Raji (cell line): ENCODE results near the gene TBCE.

Source experiments
- POLR2A ChIP-seq: IDR thresholded peaks from 2 replicates; pipeline ENCODE4 v1.6.1; 2011; ENCODE audit warnings: low read depth, low read length, control low read depth; ENCODE audit not compliant: insufficient read depth

TBCE gene, protein sequence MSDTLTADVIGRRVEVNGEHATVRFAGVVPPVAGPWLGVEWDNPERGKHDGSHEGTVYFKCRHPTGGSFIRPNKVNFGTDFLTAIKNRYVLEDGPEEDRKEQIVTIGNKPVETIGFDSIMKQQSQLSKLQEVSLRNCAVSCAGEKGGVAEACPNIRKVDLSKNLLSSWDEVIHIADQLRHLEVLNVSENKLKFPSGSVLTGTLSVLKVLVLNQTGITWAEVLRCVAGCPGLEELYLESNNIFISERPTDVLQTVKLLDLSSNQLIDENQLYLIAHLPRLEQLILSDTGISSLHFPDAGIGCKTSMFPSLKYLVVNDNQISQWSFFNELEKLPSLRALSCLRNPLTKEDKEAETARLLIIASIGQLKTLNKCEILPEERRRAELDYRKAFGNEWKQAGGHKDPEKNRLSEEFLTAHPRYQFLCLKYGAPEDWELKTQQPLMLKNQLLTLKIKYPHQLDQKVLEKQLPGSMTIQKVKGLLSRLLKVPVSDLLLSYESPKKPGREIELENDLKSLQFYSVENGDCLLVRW

DNA sequence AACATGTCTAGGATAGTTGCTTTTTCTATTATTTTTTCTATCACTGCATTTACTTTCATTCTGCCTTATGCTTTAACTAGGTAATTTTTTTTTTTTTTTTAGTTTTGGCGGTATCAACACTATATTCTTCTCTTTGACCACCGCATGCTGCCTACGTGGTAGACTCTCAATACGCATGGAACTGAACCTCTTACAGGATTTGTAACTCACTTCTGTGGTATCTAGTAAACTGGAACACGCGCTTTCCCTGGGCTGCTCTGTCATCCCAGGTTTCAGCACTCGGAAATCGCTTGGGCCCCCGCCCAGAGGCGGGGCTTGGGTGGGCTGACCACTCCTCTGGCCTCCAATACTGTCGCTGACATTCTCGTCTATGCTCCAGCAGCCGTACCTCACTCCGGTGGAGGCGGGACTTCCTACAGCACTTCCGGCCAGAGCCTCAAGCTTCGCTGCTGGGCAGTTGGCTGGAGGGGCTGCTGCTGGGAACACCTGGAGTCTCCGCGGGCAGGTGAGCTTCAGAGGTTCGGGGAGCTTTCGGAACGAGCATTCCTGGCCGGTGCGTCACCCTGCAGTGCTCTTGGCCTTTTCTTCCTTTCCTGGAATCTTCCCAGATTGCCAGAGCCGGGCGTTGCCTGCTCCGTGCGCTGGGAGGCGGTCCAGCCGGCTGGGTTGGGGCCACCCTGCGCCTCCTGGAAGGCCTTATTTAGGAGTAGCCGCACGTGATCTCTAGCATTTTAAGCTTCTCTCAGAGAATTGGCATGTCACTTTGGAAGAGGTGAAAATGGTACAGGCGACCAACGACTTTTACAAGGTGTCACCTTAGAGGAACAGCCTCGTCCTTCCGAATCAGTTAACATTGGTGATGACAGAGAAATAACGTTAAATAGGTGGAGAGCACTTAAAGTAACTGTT lies at the start of gene TBCE:
TSS of gene TBCE (plus strand) at position 428 of the 909 bp plus-strand sequence. CDS start 12,623 bp downstream, outside the sequence.
- peak; percentile 97 for TF ChIP-seq POLR2A

- TF ChIP-seq POLR2A = no peak
These were observed 48.0 kb upstream of the TBCE start for GRCh38 chr1:235319255-235319654.

- TF ChIP-seq POLR2A = no peak
These were observed 46.6 kb upstream of the TBCE start for GRCh38 chr1:235320521-235321179.

DNA sequence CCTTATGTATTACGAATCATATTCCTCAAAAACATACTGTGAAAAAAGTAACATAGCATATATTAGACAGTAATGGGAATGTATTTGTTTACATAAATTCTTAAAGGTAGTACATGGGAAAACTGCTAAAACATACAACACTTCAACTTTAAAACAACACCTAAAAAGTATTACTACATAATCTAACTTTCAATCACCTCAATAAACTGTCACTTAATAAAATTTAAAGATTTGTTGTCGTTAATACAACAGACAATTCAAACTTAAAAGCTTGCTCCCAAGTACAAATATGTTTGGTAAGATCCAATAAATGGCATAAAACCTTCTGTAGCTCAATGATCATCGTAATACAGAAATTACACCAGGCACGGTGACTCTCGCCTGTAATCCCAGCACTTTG lies 42.9 kb upstream of the TBCE start:
- TF ChIP-seq POLR2A = no peak

GRCh38 chr1:235325139-235325538 lies 42.1 kb upstream of the TBCE start:
- TF ChIP-seq POLR2A = no peak

DNA sequence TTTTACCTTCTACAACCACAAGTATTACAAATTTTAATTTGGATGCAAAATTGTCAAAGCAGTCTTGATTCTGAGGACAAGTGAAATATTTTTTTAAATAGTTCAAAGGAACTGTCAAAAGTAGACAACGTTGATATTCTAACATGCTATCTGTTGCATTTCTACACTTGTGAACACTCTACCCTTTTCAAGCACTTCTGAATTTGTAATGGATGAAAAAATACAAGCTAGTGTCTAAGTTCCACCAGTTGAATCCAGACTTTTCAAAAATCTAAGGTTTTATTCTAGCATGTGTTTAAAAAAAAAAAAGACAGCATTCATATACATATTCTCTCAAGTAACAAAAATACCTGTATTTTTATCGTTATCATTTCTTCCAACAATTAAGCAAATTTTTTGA lies 41.4 kb upstream of the TBCE start:
- TF ChIP-seq POLR2A = no peak

DNA sequence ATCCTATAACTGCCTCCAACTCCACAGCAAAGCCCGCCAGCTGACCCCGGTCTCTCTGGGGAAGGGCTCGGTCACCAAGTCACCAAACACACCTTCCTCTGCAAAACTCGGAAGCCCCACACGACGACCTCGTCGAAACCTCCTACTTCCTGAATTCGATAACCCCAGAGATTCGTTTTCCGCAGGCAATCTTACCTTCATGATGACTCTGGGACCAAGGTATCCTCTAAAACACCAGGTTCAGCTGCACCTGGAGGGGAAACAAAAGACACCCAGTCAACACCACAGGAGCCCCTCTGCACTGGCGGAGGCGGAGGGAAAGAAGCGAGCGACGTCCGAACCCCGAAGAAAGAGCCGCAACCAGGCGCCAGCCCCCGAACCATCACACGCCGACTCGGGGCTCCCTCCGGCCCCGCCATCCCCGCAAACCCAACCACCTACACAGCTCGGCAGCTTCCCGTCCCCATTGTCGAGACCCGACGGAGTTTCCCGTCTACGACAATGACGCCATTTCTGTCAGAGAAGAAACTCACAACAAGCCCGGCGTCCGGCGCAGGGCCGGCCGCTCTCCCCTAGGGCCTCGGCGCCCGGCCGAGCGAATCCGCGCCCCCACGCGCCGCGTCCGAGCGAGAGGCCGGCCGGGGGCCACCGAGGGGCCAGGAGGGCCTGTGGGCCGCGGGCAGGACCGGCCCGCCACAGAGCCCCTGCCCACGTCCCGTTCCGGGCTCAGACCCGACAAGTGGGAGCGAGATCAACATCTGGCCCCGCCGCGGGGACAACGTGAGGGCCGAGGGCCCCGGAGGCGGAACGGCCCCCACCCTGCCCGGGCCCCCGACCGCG lies 40.3 kb upstream of the TBCE start:
- 0 out of 2 replicates have a peak, but pooled peaks have one; percentile 12 for TF ChIP-seq POLR2A

GRCh38 chr1:235327559-235328270 lies 39.5 kb upstream of the TBCE start, which contains the start of gene ARID4B:
Gene ARID4B, minus strand, starts transcription at chr1:235328179. Its CDS starts 1,260 bp downstream, at chr1:235326919.
- peak; percentile 67 for TF ChIP-seq POLR2A

DNA sequence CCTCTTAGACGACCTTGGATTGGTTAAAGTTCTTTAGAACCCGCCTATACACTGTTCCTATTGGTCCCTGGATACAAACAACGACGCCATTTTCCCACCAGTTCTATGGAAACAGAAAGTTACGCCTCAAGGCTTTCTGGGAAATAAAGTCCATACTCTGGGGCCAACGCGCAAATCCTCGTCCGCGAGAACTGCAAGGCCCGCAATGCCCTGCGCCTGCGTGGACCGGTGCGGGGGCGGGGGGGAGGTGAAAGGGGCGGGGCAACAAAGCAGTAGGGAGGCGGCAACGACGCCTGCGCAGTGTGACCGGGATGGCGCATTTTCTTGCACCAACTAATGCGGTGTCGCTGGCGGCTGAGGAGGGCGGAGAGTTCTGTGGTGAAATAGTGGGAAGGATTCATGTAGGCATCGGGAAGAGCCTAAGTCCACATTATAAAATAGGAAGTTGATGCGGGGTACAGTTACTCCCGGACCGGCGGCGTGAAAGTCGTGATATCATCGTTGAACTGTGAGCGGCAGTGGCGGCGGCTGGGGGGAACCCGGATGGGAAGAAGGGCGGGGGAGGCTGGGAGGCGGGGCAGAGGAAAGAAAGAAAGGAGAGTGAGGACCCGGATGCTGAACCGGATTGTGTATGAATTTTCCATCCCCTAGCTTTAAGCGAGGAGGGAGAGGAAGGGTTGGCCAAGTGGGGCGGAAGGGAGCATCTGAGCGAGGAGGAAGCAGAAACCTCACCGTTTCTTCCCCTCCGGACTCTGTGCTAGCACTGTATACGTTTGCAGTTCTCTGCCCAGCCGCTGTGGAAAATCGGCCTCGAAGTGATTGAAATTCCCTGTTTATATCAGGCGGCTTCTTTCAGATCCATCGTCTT lies 38.7 kb upstream of the TBCE start, which contains the start of gene GGPS1:
TSS of gene GGPS1 (plus strand) at position 300 of the 868 bp plus-strand sequence. CDS start 6,695 bp downstream, outside the sequence.
- peak; percentile 80 for TF ChIP-seq POLR2A

- no peak for TF ChIP-seq POLR2A
These were observed 37.9 kb upstream of the TBCE start for GRCh38 chr1:235329139-235329902.

DNA sequence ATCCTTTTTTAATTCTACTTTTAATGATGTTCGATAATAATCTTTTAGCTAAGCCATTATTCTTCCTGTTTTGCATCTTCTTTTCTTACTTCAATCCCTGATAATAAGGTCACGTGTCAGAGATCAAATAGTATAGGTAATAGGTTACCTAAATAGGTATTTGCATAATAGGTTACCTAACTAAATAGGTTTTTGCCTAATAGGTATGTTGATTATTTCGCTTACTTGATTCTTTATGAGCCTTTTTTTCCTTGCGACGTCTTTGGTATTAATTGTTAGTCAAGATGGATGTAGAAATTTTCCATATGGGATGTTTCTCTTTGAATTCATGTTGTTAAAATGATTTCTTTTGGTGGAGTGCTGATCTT lies 36.3 kb upstream of the TBCE start:
- TF ChIP-seq POLR2A = no peak

- no peak for TF ChIP-seq POLR2A
These were observed 35.8 kb upstream of the TBCE start for GRCh38 chr1:235331401-235331800.
